Hepatocyte (in vitro differentiated cells): ENCODE results near the gene PRR23E.

ENCODE experiments used
- EZH2phosphoT487 ChIP-seq: fragments of 200-600 bp; sonication (generic); IDR thresholded peaks from one replicate; pipeline ENCODE4 v1.6.1; 2018; ENCODE audit warnings: antibody characterized with exemption, mild to moderate bottlenecking, low read depth, moderate library complexity; ENCODE audit not compliant: unreplicated experiment, severe bottlenecking
- TF ChIP-seq, protein P1 (sequence below): fragments of 200-600 bp; sonication (generic); IDR thresholded peaks from 2 replicates; pipeline ENCODE4 v1.5.1; 2016; ENCODE audit warnings: antibody characterized with exemption, mild to moderate bottlenecking; ENCODE audit not compliant: poor library complexity

- TF ChIP-seq EZH2phosphoT487: no peak
- TF ChIP-seq, protein P1, sequence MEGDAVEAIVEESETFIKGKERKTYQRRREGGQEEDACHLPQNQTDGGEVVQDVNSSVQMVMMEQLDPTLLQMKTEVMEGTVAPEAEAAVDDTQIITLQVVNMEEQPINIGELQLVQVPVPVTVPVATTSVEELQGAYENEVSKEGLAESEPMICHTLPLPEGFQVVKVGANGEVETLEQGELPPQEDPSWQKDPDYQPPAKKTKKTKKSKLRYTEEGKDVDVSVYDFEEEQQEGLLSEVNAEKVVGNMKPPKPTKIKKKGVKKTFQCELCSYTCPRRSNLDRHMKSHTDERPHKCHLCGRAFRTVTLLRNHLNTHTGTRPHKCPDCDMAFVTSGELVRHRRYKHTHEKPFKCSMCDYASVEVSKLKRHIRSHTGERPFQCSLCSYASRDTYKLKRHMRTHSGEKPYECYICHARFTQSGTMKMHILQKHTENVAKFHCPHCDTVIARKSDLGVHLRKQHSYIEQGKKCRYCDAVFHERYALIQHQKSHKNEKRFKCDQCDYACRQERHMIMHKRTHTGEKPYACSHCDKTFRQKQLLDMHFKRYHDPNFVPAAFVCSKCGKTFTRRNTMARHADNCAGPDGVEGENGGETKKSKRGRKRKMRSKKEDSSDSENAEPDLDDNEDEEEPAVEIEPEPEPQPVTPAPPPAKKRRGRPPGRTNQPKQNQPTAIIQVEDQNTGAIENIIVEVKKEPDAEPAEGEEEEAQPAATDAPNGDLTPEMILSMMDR: no peak
Observed at GRCh38 chr3:127220497-127220896, 27.6 kb downstream of the PRR23E start.
